ENCODE measurements around the gene TFRC. TPM values are rescaled to one million over a fixed set of nuclear protein-coding genes. Genes with fewer than 3 reads are reported as not detected.

Gene TFRC
- total RNA-seq, 4 donors from 2014 or later = 102 to 200 (median 126) TPM

DNA sequence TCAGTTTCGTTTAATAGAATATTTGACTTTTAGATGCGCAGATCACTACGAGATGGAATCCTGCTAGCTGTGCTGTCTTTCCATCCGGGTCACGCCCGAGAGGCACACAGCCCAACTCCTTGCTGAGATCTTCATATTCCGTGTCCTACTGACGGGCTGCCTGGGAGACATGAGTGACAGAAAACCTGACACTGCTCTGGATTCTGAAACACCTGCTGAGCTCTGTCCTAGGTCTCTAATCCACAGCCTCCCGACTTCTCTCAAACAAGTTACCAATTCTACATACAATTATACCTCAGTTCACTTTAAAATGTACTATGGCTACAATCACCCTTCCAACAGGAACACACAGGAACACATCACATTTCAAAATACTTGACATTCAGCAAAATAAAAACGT is 27.2 kb downstream of the TFRC start:
- H3K4me1 ChIP-seq = no peaks in the 10 kb centered on the region
- no peaks in the 10 kb centered on the region for H3K27me3 ChIP-seq
- no peak for DNase-seq
- TF ChIP-seq, protein P1, sequence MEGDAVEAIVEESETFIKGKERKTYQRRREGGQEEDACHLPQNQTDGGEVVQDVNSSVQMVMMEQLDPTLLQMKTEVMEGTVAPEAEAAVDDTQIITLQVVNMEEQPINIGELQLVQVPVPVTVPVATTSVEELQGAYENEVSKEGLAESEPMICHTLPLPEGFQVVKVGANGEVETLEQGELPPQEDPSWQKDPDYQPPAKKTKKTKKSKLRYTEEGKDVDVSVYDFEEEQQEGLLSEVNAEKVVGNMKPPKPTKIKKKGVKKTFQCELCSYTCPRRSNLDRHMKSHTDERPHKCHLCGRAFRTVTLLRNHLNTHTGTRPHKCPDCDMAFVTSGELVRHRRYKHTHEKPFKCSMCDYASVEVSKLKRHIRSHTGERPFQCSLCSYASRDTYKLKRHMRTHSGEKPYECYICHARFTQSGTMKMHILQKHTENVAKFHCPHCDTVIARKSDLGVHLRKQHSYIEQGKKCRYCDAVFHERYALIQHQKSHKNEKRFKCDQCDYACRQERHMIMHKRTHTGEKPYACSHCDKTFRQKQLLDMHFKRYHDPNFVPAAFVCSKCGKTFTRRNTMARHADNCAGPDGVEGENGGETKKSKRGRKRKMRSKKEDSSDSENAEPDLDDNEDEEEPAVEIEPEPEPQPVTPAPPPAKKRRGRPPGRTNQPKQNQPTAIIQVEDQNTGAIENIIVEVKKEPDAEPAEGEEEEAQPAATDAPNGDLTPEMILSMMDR (IDR thresholded peaks at IDR 0.05) = no peak
- TF ChIP-seq POLR2A (IDR thresholded peaks at IDR 0.05) = no peak
- no peak overlapping the region for H3K27ac ChIP-seq
- H3K4me3 ChIP-seq = no peak overlapping the region
- no peaks in the 10 kb centered on the region for H3K9me3 ChIP-seq
- peaks cover 0 to 100% (median 0%) of the 10 kb centered on the region in 3 donors for H3K36me3 ChIP-seq

DNA sequence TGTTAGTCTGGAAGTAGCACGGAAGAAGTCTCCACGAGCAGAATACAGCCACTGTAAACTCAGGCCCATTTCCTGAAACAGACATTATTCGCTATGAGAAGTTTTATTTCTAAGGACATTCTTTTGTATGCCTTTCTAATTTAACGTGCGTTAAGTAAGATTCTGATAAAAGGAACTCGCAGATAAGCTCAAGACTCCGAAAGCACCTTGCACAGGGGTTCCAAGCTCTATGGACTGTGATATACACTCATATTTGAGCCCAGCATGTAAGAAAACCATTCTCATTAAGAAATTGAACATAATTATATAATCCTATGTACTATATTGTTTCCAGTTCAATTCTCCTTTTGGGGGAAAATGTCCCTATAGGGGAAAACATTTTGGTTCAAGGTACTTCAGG is 28.4 kb downstream of the TFRC start:
- no peak for DNase-seq
- H3K36me3 ChIP-seq = peaks cover 0 to 100% (median 0%) of the 10 kb centered on the region in 3 donors
- no peak overlapping the region for H3K27ac ChIP-seq
- H3K4me3 ChIP-seq = no peak overlapping the region
- no peaks in the 10 kb centered on the region for H3K27me3 ChIP-seq
- TF ChIP-seq, protein P1 (IDR thresholded peaks at IDR 0.05) = no peak
- no peak for TF ChIP-seq POLR2A (IDR thresholded peaks at IDR 0.05)
- H3K4me1 ChIP-seq = no peaks in the 10 kb centered on the region
- H3K9me3 ChIP-seq = no peaks in the 10 kb centered on the region

DNA sequence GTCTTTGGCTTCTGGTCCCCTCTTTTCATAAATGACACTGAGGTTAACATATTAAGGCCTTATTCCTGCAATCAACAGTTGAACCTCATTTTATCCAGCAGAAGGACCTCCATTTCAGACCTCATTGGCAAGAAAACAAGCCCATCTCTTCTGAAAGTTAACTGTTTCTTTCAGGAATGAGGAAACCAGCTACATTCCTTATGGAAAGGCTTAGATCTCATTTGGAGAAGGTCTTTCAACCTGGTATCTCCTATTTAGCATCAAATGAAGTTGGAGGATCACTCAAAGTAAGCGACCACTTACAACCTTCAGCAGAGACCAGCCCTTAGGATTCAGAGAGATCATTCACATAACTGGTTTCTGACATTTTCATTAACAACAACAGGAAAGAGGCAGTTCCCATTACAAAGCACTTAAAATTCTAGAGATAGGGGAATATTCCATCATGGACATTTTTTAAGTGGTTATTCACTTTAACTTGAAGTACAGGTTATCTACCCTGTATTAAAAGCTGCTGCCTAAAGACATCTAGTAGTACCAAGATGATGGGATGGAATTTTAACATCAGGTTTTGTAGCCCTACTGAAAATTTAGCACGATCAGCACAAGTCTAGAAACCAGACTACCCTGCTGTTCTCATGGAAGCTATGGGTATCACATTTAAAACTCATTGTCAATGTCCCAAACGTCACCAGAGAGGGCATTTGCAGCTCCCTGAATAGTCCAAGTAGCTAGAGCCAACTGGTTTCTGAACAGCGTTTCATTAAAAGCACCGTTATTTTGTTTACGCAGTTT is 30.4 kb downstream of the TFRC start:
- DNase-seq = no peak
- peaks cover 0 to 83% (median 0%) of the 10 kb centered on the region in 3 donors for H3K36me3 ChIP-seq
- no peak overlapping the region for H3K4me3 ChIP-seq
- H3K9me3 ChIP-seq = no peaks in the 10 kb centered on the region
- H3K4me1 ChIP-seq = no peaks in the 10 kb centered on the region
- H3K27ac ChIP-seq = no peak overlapping the region
- TF ChIP-seq, protein P1 (IDR thresholded peaks at IDR 0.05) = no peak
- no peak for TF ChIP-seq POLR2A (IDR thresholded peaks at IDR 0.05)
- H3K27me3 ChIP-seq = no peaks in the 10 kb centered on the region

DNA sequence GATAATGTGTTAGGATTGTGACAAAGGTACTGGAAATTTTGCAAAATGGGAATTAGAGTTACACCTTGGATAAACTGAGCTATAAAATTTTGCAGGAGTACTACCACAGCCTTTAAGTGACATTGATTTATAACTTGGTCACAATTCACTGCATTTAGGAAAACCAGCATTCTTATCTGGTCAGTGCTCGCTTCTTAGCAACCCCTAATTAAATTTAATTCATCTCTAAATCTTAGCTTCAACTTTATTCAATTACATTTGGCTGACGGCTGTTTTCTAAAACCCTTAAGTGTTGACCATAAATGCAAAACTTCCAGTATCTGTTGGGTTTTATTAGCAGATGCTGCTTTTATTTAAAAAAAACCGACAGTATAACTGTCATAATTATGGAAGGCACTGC is 31.3 kb downstream of the TFRC start:
- TF ChIP-seq, protein P1 (IDR thresholded peaks at IDR 0.05) = no peak
- no peak for TF ChIP-seq POLR2A (IDR thresholded peaks at IDR 0.05)
- Histone ChIP-seq H3K27ac (no peak overlapping the region), H3K4me1 (no peaks in the 10 kb centered on the region), H3K36me3 (peaks cover 0 to 74% (median 0%) of the 10 kb centered on the region in 3 donors), H3K4me3 (no peak overlapping the region), H3K9me3 (no peaks in the 10 kb centered on the region), H3K27me3 (no peaks in the 10 kb centered on the region)
- no peak for DNase-seq

DNA sequence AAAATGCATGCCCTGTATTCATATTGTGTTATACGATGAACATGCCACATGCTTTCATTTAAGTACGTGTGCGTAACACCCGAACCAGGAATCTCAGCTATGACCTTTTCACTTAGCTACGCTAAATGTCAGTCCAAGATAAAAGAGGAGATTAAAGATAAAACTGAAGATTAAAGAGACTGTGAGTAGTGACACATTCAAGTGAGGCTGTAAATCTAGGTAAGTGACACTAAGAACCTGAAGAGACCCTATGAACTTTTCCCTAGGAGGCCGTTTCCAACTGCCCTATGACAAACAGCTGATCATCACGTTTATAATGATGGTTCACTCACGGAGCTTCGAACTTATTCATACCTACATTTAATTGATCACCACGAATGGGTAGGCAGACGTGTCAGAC is 32.2 kb downstream of the TFRC start:
- TF ChIP-seq, protein P1 (IDR thresholded peaks at IDR 0.05) = no peak
- TF ChIP-seq POLR2A (IDR thresholded peaks at IDR 0.05) = no peak

More for the DNA sequence above, 32.2 kb downstream of the TFRC start:
- Histone ChIP-seq H3K9me3 (no peaks in the 10 kb centered on the region), H3K27ac (no peak overlapping the region), H3K4me1 (no peaks in the 10 kb centered on the region), H3K27me3 (no peaks in the 10 kb centered on the region), H3K36me3 (peaks cover 0 to 65% (median 0%) of the 10 kb centered on the region in 3 donors), H3K4me3 (no peak overlapping the region)
- DNase-seq = no peak
